ENCODE measurements around the gene CERT1.

Gene CERT1

GRCh38 chr5:75412111-75412990, 99.1 kb downstream of the CERT1 start:
- DNase-seq (ENCODE audit: low read depth in 3 of 3, low spot score in 1 of 3), result no peak

GRCh38 chr5:75405296-75405695, 106.1 kb downstream of the CERT1 start:
- no peak for DNase-seq (ENCODE audit: low read depth in 3 of 3, low spot score in 1 of 3)

GRCh38 chr5:75395277-75395676, 116.2 kb downstream of the CERT1 start:
- DNase-seq (ENCODE audit: low read depth in 3 of 3, low spot score in 1 of 3), result no peak

GRCh38 chr5:75389430-75389829, 122.0 kb downstream of the CERT1 start:
- DNase-seq (ENCODE audit: low read depth in 3 of 3, low spot score in 1 of 3), result no peak

- no peak for DNase-seq (ENCODE audit: low read depth in 3 of 3, low spot score in 1 of 3)
These were observed 123.6 kb downstream of the CERT1 start for GRCh38 chr5:75387806-75388205.

- DNase-seq (ENCODE audit: low read depth in 3 of 3, low spot score in 1 of 3), result no peak
These were observed 127.2 kb downstream of the CERT1 start for GRCh38 chr5:75384218-75384617.

- no peak for DNase-seq (ENCODE audit: low read depth in 3 of 3, low spot score in 1 of 3)
These were observed 130.0 kb downstream of the CERT1 start for GRCh38 chr5:75381456-75381855.

GRCh38 chr5:75380099-75380498, 131.3 kb downstream of the CERT1 start:
- DNase-seq (ENCODE audit: low read depth in 3 of 3, low spot score in 1 of 3), result no peak

- no peak for DNase-seq (ENCODE audit: low read depth in 3 of 3, low spot score in 1 of 3)
These were observed 136.0 kb downstream of the CERT1 start for GRCh38 chr5:75375414-75375813.

GRCh38 chr5:75374394-75374814, 137.0 kb downstream of the CERT1 start:
- no peak for DNase-seq (ENCODE audit: low read depth in 3 of 3, low spot score in 1 of 3)

- DNase-seq (ENCODE audit: low read depth in 3 of 3, low spot score in 1 of 3), result no peak
These were observed 137.6 kb downstream of the CERT1 start for GRCh38 chr5:75373862-75374261.

GRCh38 chr5:75368391-75368790, 143.0 kb downstream of the CERT1 start:
- DNase-seq (ENCODE audit: low read depth in 3 of 3, low spot score in 1 of 3), result no peak

GRCh38 chr5:75367401-75367800, 144.0 kb downstream of the CERT1 start:
- no peak for DNase-seq (ENCODE audit: low read depth in 3 of 3, low spot score in 1 of 3)

- no peak for DNase-seq (ENCODE audit: low read depth in 3 of 3, low spot score in 1 of 3)
These were observed 144.6 kb downstream of the CERT1 start for GRCh38 chr5:75366787-75367186.

GRCh38 chr5:75365740-75366139, 145.7 kb downstream of the CERT1 start:
- no peak for DNase-seq (ENCODE audit: low read depth in 3 of 3, low spot score in 1 of 3)

- DNase-seq (ENCODE audit: low read depth in 3 of 3, low spot score in 1 of 3), result no peak
These were observed 146.7 kb downstream of the CERT1 start for GRCh38 chr5:75364571-75365280.

- no peak for DNase-seq (ENCODE audit: low read depth in 3 of 3, low spot score in 1 of 3)
These were observed 147.5 kb downstream of the CERT1 start for GRCh38 chr5:75363726-75364495.

- no peak for DNase-seq (ENCODE audit: low read depth in 3 of 3, low spot score in 1 of 3)
These were observed 148.3 kb downstream of the CERT1 start for GRCh38 chr5:75363111-75363510.

- no peak for DNase-seq (ENCODE audit: low read depth in 3 of 3, low spot score in 1 of 3)
These were observed 148.9 kb downstream of the CERT1 start for GRCh38 chr5:75362474-75362975.

- DNase-seq (ENCODE audit: low read depth in 3 of 3, low spot score in 1 of 3), result no peak
These were observed 150.1 kb downstream of the CERT1 start for GRCh38 chr5:75361310-75361709.

- no peak for DNase-seq (ENCODE audit: low read depth in 3 of 3, low spot score in 1 of 3)
These were observed 153.3 kb downstream of the CERT1 start for GRCh38 chr5:75358117-75358516.
